C4-2B (cell line): ENCODE data around the gene KAT6B.

Experiments
- CTCF ChIP-seq: fragments of 450-650 bp; conservative IDR thresholded peaks from 2 replicates; pipeline ENCODE4 v1.5.1; 2017; ENCODE audit warnings: mild to moderate bottlenecking
- ZFX ChIP-seq: fragments of 450-650 bp; IDR thresholded peaks from 2 replicates; pipeline ENCODE4 v1.6.1; 2017

DNA sequence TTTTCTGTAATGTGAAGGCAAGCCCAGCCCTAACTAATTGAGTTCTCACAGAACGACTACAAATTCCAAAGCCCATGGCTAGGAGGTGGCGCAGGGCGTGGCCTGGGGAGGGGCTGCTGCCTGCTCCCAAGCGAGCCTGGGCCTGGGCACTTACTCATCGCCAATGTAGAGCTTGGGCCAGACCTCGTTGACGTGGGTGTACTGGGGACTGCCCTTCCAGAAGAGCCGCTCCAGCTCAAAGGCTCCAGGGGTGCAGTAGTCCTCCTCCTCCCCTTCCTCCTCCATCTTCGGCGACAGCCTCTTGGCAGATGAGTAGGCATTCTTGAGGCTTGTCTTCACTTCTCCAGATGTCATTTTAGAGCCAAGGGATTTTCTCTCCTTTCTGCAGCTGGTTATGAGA lies 231.8 kb downstream of the KAT6B start:
- TF ChIP-seq CTCF (no peak), ZFX (no peak)
